OCI-LY7 (cell line): ENCODE results near the gene LZTR1. TPM values are rescaled to one million over a fixed set of nuclear protein-coding genes. Genes with fewer than 3 reads are reported as not detected.

Experiments
- BruUV-seq: library from RNA; stranded (reverse); fragments of 400-500 nt; replicated peaks from 2 replicates; lab custom pipeline; 2021; lab: Mats Ljungman, UMichigan
- CTCF ChIA-PET: fragments of 300-600 bp; sonication (Branson Sonifier 250); formaldehyde crosslinking; loops from one replicate; lab custom pipeline; 2022; ENCODE audit warnings: antibody characterized with exemption; ENCODE audit not compliant: unreplicated experiment; lab: Charles Lee
- POLR2A ChIA-PET: fragments of 300-600 bp; sonication (Branson Sonifier 250); formaldehyde crosslinking; loops from one replicate; lab custom pipeline; 2022; ENCODE audit warnings: antibody characterized with exemption; lab: Charles Lee
- DNase-seq: peaks from one replicate; pipeline ENCODE4 v3.0.0-alpha.2; 2015; ENCODE audit warnings: low spot score
- H2AFZ ChIP-seq: fragments of 200-600 bp; sonication (generic), shearing (Covaris generic); 2 replicates; pipeline ENCODE4 v1.6.1; 2014; ENCODE audit warnings: mild to moderate bottlenecking, antibody characterized with exemption, low read length, moderate library complexity
- H3K27ac ChIP-seq: fragments of 200-600 bp; sonication (generic); 2 replicates; pipeline ENCODE4 v1.5.1; 2014; ENCODE audit warnings: mixed run types, low read depth, mild to moderate bottlenecking, moderate library complexity, low read length, inconsistent platforms; ENCODE audit not compliant: poor library complexity, severe bottlenecking
- H3K36me3 ChIP-seq: fragments of 200-600 bp; sonication (generic); 2 replicates; pipeline ENCODE4 v1.6.1; 2014; ENCODE audit warnings: mild to moderate bottlenecking, antibody characterized with exemption, low read length, moderate library complexity, mixed read lengths; ENCODE audit not compliant: insufficient read depth
- H3K4me1 ChIP-seq: fragments of 200-600 bp; sonication (generic); 2 replicates; pipeline ENCODE4 v1.5.1; 2014; ENCODE audit warnings: mild to moderate bottlenecking, low read length; ENCODE audit not compliant: insufficient read depth, poor library complexity, severe bottlenecking
- H3K4me2 ChIP-seq: fragments of 200-600 bp; sonication (generic); 2 replicates; pipeline ENCODE4 v1.6.1; 2014; ENCODE audit warnings: mild to moderate bottlenecking, low read length
- H3K4me3 ChIP-seq: fragments of 200-600 bp; sonication (generic); 2 replicates; pipeline ENCODE4 v1.5.1; 2014; ENCODE audit warnings: mild to moderate bottlenecking, low read depth, low read length; ENCODE audit not compliant: poor library complexity, severe bottlenecking
- H3K79me2 ChIP-seq: fragments of 200-600 bp; sonication (generic); 2 replicates; pipeline ENCODE4 v1.6.1; 2016; ENCODE audit warnings: low read depth, mild to moderate bottlenecking, low read length, moderate library complexity, mixed read lengths; ENCODE audit not compliant: insufficient read depth
- H3K9me2 ChIP-seq: fragments of 200-600 bp; sonication (generic); 2 replicates; pipeline ENCODE4 v1.6.1; 2016; ENCODE audit warnings: mild to moderate bottlenecking, low read length, mixed read lengths; ENCODE audit not compliant: insufficient read depth
- H3K9me3 ChIP-seq: fragments of 200-600 bp; sonication (generic); 2 replicates; pipeline ENCODE4 v1.6.1; 2014; ENCODE audit warnings: mild to moderate bottlenecking, mixed run types, low read length, mixed read lengths
- H4K20me1 ChIP-seq: fragments of 200-600 bp; sonication (generic); 2 replicates; pipeline ENCODE4 v1.6.1; 2014; ENCODE audit warnings: mild to moderate bottlenecking, antibody characterized with exemption, low read length, moderate library complexity, mixed read lengths; ENCODE audit not compliant: insufficient read depth
- EZH2phosphoT487 ChIP-seq: fragments of 200-600 bp; sonication (generic); IDR thresholded peaks from 2 replicates; pipeline ENCODE4 v1.6.1; 2018; ENCODE audit warnings: low read depth, borderline replicate concordance, mild to moderate bottlenecking, mixed run types, antibody characterized with exemption, low read length, moderate library complexity, mixed read lengths
- intact Hi-C: fragments of 100-400 bp; cut with micrococcal nuclease; formaldehyde crosslinking; loops from one replicate; pipeline ENCODE4 v1.10.0; 2022; ENCODE audit not compliant: unreplicated experiment
- total RNA-seq, 2 experiments: library from RNA; depleted of rRNA in 1 of 2; stranded (reverse); fragments of >200 nt in 1 of 2; shearing (Covaris generic) in 1 of 2; gene quantifications; 2 replicates each; pipeline ENCODE4 v1.2.3, GENCODE V29; 2014 to 2022
- TF ChIP-seq, protein P1 (sequence below): fragments of 200-600 bp; sonication (generic); conservative IDR thresholded peaks from 2 replicates; pipeline ENCODE4 v1.5.1; 2014; ENCODE audit warnings: mild to moderate bottlenecking, antibody characterized with exemption, low read length, moderate library complexity, mixed read lengths

LZTR1 gene
- total RNA-seq, 2 experiments from 2014 or later, result 46.8 to 61.8 TPM

DNA sequence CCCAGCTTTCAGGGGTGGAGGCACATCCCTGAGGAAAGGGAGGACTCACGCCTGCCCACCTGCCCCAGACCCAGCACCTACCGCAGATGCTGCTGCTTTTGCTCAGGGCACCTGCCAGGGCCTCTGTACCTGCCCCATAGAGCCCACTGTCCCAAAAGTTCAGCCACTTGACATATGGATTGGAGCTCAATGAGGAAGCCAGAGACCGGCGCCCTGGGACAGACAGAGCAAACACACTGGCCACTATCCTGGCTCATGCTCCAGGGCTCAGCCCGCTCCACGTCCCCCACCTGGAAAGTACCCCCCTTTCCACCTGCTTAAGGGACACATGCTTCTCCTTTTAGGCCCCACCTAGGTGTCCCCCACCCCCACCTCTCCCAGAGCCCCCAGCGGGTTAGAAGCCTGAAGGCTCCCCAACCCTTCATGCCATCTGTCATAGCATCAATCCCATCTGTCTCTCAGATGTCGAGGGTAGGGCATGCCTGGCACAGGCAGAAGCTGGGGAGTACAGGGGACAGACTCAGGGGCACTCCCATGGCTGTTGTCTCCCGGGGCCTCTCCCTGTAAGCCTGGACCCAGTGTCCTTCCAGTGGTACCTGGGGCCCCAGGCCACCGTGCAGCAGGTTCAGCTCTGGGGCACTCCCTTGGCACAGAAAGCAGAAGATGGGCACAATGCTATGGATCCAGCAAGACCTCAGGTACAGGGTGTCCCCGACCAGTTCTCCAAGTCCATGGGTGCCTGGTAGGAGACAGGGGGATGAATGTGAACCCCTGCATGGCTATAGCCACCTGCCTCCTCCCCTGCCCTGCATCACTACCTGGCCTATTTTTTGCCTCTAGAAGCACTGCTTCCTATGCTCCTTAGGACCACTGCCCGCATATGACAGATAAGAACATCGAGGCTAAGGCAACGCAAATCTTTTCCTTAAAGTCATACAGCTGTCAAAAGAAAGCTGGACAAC, 30.6 kb downstream of the LZTR1 start:
- Histone ChIP-seq H3K9me2 (no peaks in the 10 kb centered on the region), H3K27ac (no peak overlapping the region), H4K20me1 (no peaks in the 10 kb centered on the region), H3K36me3 (no peaks in the 10 kb centered on the region), H3K79me2 (no peaks in the 10 kb centered on the region), H2AFZ (no peak overlapping the region), H3K4me2 (peak overlapping the region; percentile 77; the same call in 1 of the 2 replicates), H3K9me3 (no peaks in the 10 kb centered on the region), H3K4me1 (peaks cover 15% of the 10 kb centered on the region), H3K4me3 (no peak overlapping the region)
- TF ChIP-seq, protein P1, sequence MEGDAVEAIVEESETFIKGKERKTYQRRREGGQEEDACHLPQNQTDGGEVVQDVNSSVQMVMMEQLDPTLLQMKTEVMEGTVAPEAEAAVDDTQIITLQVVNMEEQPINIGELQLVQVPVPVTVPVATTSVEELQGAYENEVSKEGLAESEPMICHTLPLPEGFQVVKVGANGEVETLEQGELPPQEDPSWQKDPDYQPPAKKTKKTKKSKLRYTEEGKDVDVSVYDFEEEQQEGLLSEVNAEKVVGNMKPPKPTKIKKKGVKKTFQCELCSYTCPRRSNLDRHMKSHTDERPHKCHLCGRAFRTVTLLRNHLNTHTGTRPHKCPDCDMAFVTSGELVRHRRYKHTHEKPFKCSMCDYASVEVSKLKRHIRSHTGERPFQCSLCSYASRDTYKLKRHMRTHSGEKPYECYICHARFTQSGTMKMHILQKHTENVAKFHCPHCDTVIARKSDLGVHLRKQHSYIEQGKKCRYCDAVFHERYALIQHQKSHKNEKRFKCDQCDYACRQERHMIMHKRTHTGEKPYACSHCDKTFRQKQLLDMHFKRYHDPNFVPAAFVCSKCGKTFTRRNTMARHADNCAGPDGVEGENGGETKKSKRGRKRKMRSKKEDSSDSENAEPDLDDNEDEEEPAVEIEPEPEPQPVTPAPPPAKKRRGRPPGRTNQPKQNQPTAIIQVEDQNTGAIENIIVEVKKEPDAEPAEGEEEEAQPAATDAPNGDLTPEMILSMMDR, result no peak
- no peak for TF ChIP-seq EZH2phosphoT487
- no TSS peak for BruUV-seq
- ChIA-PET CTCF (interaction anchor here (1.5 kb wide), 1 partner anchor 9 kb away, joined by 6 read pairs; no protein-coding TSS in a partner anchor), POLR2A (interaction anchor here (0.9 kb wide), 1 partner anchor 10 kb away, joined by 4 read pairs; no protein-coding TSS in a partner anchor)
- intact Hi-C loops, result no loop called here
- no peak for DNase-seq

DNA sequence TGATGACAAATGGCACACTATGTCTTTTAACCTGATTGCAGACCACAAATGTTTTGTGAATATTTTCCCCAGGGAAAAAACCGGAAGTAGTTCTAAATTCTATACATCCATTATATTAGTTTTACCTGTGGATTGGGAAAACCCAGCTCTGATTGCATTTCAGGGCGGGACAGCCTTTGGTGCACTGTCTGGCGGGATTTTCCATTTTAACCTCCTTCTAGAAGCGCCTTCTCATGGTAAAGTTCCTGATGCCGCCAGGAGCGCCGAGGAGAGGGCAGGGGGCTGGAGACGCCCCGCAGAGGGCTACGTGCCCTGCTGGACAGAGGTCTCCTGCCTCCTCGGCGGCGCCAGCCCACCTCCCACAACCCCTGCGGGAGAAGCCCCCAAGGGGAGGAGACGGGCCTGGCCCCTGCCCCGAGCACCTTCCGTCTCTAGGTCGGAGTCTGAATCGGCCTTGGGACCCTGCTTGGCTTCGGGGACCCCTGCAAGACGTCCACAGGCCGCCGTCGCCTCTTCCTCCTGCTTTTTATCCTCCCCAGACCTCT, 31.6 kb downstream of the LZTR1 start:
- no peak for DNase-seq
- H3K4me1 ChIP-seq, result peaks cover 15% of the 10 kb centered on the region
- H3K36me3 ChIP-seq, result no peaks in the 10 kb centered on the region
- H3K4me3 ChIP-seq, result peak overlapping the region; percentile 68
- peak overlapping the region; percentile 77 for H2AFZ ChIP-seq
- H3K9me3 ChIP-seq, result no peaks in the 10 kb centered on the region
- POLR2A ChIA-PET, result interaction anchor here (0.9 kb wide), 1 partner anchor 11 kb away, joined by 4 read pairs; no protein-coding TSS in a partner anchor
- no peak overlapping the region for H3K27ac ChIP-seq
- intact Hi-C loops, result no loop called here
- TF ChIP-seq, protein P1, result no peak
- TF ChIP-seq EZH2phosphoT487, result no peak
- no TSS peak for BruUV-seq
- H3K79me2 ChIP-seq, result no peaks in the 10 kb centered on the region
- peak overlapping the region; percentile 77 for H3K4me2 ChIP-seq
- no peaks in the 10 kb centered on the region for H4K20me1 ChIP-seq
- CTCF ChIA-PET, result no interaction called here
- no peaks in the 10 kb centered on the region for H3K9me2 ChIP-seq
